HepG2 (cell line): Measurements from ENCODE around the gene SLC24A2. TPM values are rescaled to one million over a fixed set of nuclear protein-coding genes. Genes with fewer than 3 reads are reported as not detected.

Experiments
- ATAC-seq: fragments of 200-7000 bp; cut with Tn5 transposase; 3 replicates; pipeline ENCODE4 v1.9.1; 2020; ENCODE audit warnings: mild to moderate bottlenecking, moderate library complexity
- BruUV-seq: library from RNA; stranded (reverse); fragments of 400-500 nt; replicated peaks from 2 replicates; lab custom pipeline; 2021; lab: Mats Ljungman, UMichigan
- CTCF ChIA-PET: fragments of 300-600 bp; formaldehyde crosslinking; extraction: SDS; loops from one replicate; lab custom pipeline; 2021; ENCODE audit warnings: low total read pairs, inconsistent platforms, low intra/inter-chr PET ratio; lab: Yijun Ruan, JAX
- POLR2A ChIA-PET: fragments of 350-600 bp; sonication (Branson Sonifier 250); formaldehyde crosslinking; loops from one replicate; lab custom pipeline; 2020; ENCODE audit warnings: antibody characterized with exemption, inconsistent platforms; lab: Yijun Ruan, JAX
- DNase-seq: peaks from one replicate; pipeline ENCODE4 v3.0.0-alpha.2; 2015; ENCODE audit warnings: low spot score
- FAIRE-seq: peaks from 3 replicates; lab custom pipeline; 2011; peaks lifted over from hg19 to GRCh38; lab: Jason Lieb, UNC
- H2AFZ ChIP-seq: one replicate; pipeline ENCODE4 v1.6.1; 2011; ENCODE audit warnings: low read length, inconsistent platforms
- H3K27ac ChIP-seq: fragments of 300-600 bp; 3 replicates; pipeline ENCODE4 v1.8.0; 2011; ENCODE audit warnings: mixed run types, mild to moderate bottlenecking, mixed read lengths, low read length, inconsistent platforms; ENCODE audit not compliant: insufficient read depth; ENCODE audit errors: extremely low read length
- H3K27me3 ChIP-seq, 2 experiments: fragments of 200-600 bp in 1 of 2; 2 replicates in 1 of 2; 3 replicates in 1 of 2; pipeline versions ENCODE4 v1.6.0 to v1.8.0; 2011; ENCODE audit warnings: low read length in 2 of 2, mild to moderate bottlenecking in 2 of 2, moderate library complexity in 2 of 2, inconsistent platforms in 1 of 2; ENCODE audit not compliant: insufficient read depth in 2 of 2, control insufficient read depth in 1 of 2
- H3K36me3 ChIP-seq, 2 experiments: fragments of 200-600 bp in 1 of 2; replicated peaks in 1 of 2; 2 replicates in 1 of 2; 3 replicates in 1 of 2; pipeline versions ENCODE4 v1.5.1 to v1.8.0; 2011; ENCODE audit warnings: low read length in 2 of 2, inconsistent platforms in 1 of 2; ENCODE audit not compliant: insufficient read depth in 2 of 2, control insufficient read depth in 1 of 2
- H3K4me1 ChIP-seq: 2 replicates; pipeline ENCODE4 v1.5.1; 2012; ENCODE audit warnings: low read length, inconsistent platforms; ENCODE audit not compliant: insufficient read depth
- H3K4me2 ChIP-seq: 2 replicates; pipeline ENCODE4 v1.6.0; 2011; ENCODE audit warnings: low read depth, low read length, inconsistent platforms
- H3K4me3 ChIP-seq, 3 experiments: fragments of 200-600 bp in 1 of 3; sonication (generic), shearing (Covaris generic) in 1 of 3; replicated peaks in 1 of 3; 2 replicates each; pipeline ENCODE4 v1.5.1; 2011 to 2016; ENCODE audit warnings: low read length in 3 of 3, inconsistent platforms in 2 of 3, low read depth in 2 of 3, mild to moderate bottlenecking in 2 of 3, control low read depth in 1 of 3, mixed read lengths in 1 of 3; ENCODE audit not compliant: insufficient read depth in 1 of 3
- H3K79me2 ChIP-seq: one replicate; pipeline ENCODE4 v1.6.1; 2011; ENCODE audit warnings: low read length, inconsistent platforms; ENCODE audit not compliant: insufficient read depth
- H3K9ac ChIP-seq: 2 replicates; pipeline ENCODE4 v1.6.0; 2011; ENCODE audit warnings: mild to moderate bottlenecking, low read depth, low read length, inconsistent platforms; ENCODE audit not compliant: insufficient read depth
- H3K9me3 ChIP-seq: 2 replicates; pipeline ENCODE4 v1.5.1; 2012; ENCODE audit warnings: mild to moderate bottlenecking, low read length
- H4K20me1 ChIP-seq: 2 replicates; pipeline ENCODE4 v1.6.0; 2011; ENCODE audit warnings: inconsistent platforms, mild to moderate bottlenecking, low read length, moderate library complexity; ENCODE audit not compliant: insufficient read depth
- ATF5 ChIP-seq: sonication (generic); formaldehyde crosslinking; IDR thresholded peaks from 2 replicates; pipeline ENCODE4 v1.4.0; 2020; ENCODE audit warnings: mild to moderate bottlenecking, low read depth, missing genetic modification reagents
- GPBP1L1 ChIP-seq: sonication (generic); formaldehyde crosslinking; IDR thresholded peaks from 2 replicates; pipeline ENCODE4 v1.5.0; 2020; ENCODE audit warnings: mild to moderate bottlenecking, missing genetic modification reagents
- MYC ChIP-seq: sonication (generic); formaldehyde crosslinking; IDR thresholded peaks from 2 replicates; pipeline ENCODE4 v1.9.0; 2021; ENCODE audit warnings: missing genetic modification reagents, borderline replicate concordance
- PHF20 ChIP-seq: sonication (generic); formaldehyde crosslinking; IDR thresholded peaks from 2 replicates; pipeline ENCODE4 v1.5.0; 2020; ENCODE audit warnings: mild to moderate bottlenecking, missing genetic modification reagents
- PLSCR1 ChIP-seq: sonication (generic); formaldehyde crosslinking; IDR thresholded peaks from 2 replicates; pipeline ENCODE4 v1.5.0; 2020; ENCODE audit warnings: missing genetic modification reagents, mild to moderate bottlenecking, borderline replicate concordance
- ZNF644 ChIP-seq: IDR thresholded peaks from 2 replicates; pipeline ENCODE4 v1.6.1; 2016; ENCODE audit warnings: low read depth
- ZNF7 ChIP-seq: IDR thresholded peaks from 2 replicates; pipeline ENCODE4 v1.6.1; 2016; ENCODE audit warnings: missing biosample characterization, missing genetic modification reagents
- WGBS: methylation state at CpG from one replicate; pipeline ENCODE4 v1.1.6; 2017; ENCODE audit warnings: low lambda C conversion rate; 5-methylcytosine and 5-hydroxymethylcytosine counted together
- in situ Hi-C: cut with HindIII; loops from 2 replicates; pipeline ENCODE4 v1.10.0; 2017; ENCODE audit warnings: low pct_unique_long_range_greater_than_20kb; ENCODE audit not compliant: extremely low pct_ligation_motif_present
- intact Hi-C: fragments of 100-400 bp; cut with micrococcal nuclease; formaldehyde crosslinking; loops from one replicate; pipeline ENCODE4 v1.10.0; 2022; ENCODE audit not compliant: unreplicated experiment
- polyA plus RNA-seq, 8 experiments: library from polyadenylated mRNA; depleted of rRNA in 3 of 8; stranded (reverse) in 7 of 8; unstranded in 1 of 8; fragments of >200 nt; fragmentation: Illumina TruSeq in 4 of 8; extraction: Trizol in 4 of 8; gene quantifications; 2 replicates each; pipeline versions ENCODE4 v1.2.1 to v1.2.3, GENCODE V29; 2011 to 2016; ENCODE audit warnings: low read depth in 4 of 8, missing spikeins in 1 of 8, mixed read lengths in 1 of 8; ENCODE audit not compliant: insufficient read depth in 1 of 8
- total RNA-seq, 5 experiments: library from RNA; depleted of rRNA; stranded (reverse); fragments of >200 nt; fragmentation: Illumina TruSeq; extraction: Trizol; gene quantifications; 2 replicates each; pipeline ENCODE4 v1.2.3, GENCODE V29; 2016; ENCODE audit warnings: low read depth in 1 of 5
- TF ChIP-seq, protein P1 (sequence below): sonication (generic); formaldehyde crosslinking; IDR thresholded peaks from 2 replicates; pipeline ENCODE4 v1.4.0; 2020; ENCODE audit warnings: mild to moderate bottlenecking, missing genetic modification reagents, borderline replicate concordance

Gene SLC24A2
- total and polyA plus RNA-seq, 2 of the 13 experiments (the other 11 are each of a cell fraction or from before 2014, with no cell fraction given): under 0.01 TPM; not detected in 1

GRCh38 chr9:19807182-19807892, 18.5 kb upstream of the SLC24A2 start (continued):
- TF ChIP-seq PLSCR1 (no peak), MYC (CRISPR knock-in tag) (no peak), GPBP1L1 (CRISPR knock-in tag) (no peak), ZNF7 (CRISPR knock-in tag) (no peak)

GRCh38 chr9:19804431-19804830, 15.6 kb upstream of the SLC24A2 start:
- no peaks in the 10 kb centered on the region for H4K20me1 ChIP-seq
- ChIA-PET POLR2A (no interaction called here), CTCF (no interaction called here)
- intact Hi-C loops (no loop called here), in situ Hi-C loops (no loop called here)
- no peaks in the 10 kb centered on the region for H3K36me3 ChIP-seq
- H3K79me2 ChIP-seq: no peaks in the 10 kb centered on the region
- no peak overlapping the region for H3K4me2 ChIP-seq
- H3K4me3 ChIP-seq: no peak overlapping the region
- WGBS: 2% methylated on average over 1 of the region's 1 CpG
- H3K27me3 ChIP-seq: no peaks in the 10 kb centered on the region
- no peak for ATAC-seq
- no peak overlapping the region for H2AFZ ChIP-seq
- TF ChIP-seq, protein P1, sequence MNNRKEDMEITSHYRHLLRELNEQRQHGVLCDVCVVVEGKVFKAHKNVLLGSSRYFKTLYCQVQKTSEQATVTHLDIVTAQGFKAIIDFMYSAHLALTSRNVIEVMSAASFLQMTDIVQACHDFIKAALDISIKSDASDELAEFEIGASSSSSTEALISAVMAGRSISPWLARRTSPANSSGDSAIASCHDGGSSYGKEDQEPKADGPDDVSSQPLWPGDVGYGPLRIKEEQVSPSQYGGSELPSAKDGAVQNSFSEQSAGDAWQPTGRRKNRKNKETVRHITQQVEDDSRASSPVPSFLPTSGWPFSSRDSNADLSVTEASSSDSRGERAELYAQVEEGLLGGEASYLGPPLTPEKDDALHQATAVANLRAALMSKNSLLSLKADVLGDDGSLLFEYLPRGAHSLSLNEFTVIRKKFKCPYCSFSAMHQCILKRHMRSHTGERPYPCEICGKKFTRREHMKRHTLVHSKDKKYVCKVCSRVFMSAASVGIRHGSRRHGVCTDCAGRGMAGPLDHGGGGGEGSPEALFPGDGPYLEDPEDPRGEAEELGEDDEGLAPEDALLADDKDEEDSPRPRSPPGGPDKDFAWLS (CRISPR knock-in tag): no peak
- no peak for TF ChIP-seq ZNF644 (CRISPR knock-in tag)
- TF ChIP-seq ATF5 (CRISPR knock-in tag): no peak
- no peak for TF ChIP-seq PHF20 (CRISPR knock-in tag)
- H3K4me1 ChIP-seq: no peaks in the 10 kb centered on the region
- no peak for DNase-seq
- BruUV-seq: no TSS peak
- no peak overlapping the region for H3K9ac ChIP-seq
- FAIRE-seq: no peak
- no peaks in the 10 kb centered on the region for H3K9me3 ChIP-seq
- no peak overlapping the region for H3K27ac ChIP-seq
